Measurements from ENCODE around the gene WWC2.

WWC2 gene

GRCh38 chr4:183158062-183158461 lies 59.0 kb downstream of the WWC2 start:
- H3K27ac ChIP-seq (ENCODE audit: extremely low read depth, low read depth, low read length) = no peak overlapping the region
- H3K9me3 ChIP-seq (ENCODE audit: control insufficient read depth, insufficient read depth, low read depth, low read length) = no peaks in the 10 kb centered on the region
- no peak overlapping the region for H3K4me3 ChIP-seq (ENCODE audit: low read depth, low read length)
- TF ChIP-seq ZNF76 (tag by site-specific recombination; IDR thresholded peaks at IDR 0.05; ENCODE audit: borderline replicate concordance, low read depth) = no peak
- no peak for TF ChIP-seq FEZF1 (tag by site-specific recombination; IDR thresholded peaks at IDR 0.05)
- TF ChIP-seq ZNF670 (tag by site-specific recombination; IDR thresholded peaks at IDR 0.05; ENCODE audit: low read depth) = no peak
- TF ChIP-seq ZNF221 (tag by site-specific recombination; IDR thresholded peaks at IDR 0.05; ENCODE audit: borderline replicate concordance) = no peak
- no peak for TF ChIP-seq ZNF292 (tag by site-specific recombination; IDR thresholded peaks at IDR 0.05; ENCODE audit: borderline replicate concordance, low read depth)
- TF ChIP-seq ZNF521 (tag by site-specific recombination; IDR thresholded peaks at IDR 0.05) = no peak
- TF ChIP-seq ZNF555 (tag by site-specific recombination; conservative IDR thresholded peaks at IDR 0.05) = no peak
- no peak for TF ChIP-seq ZNF596 (tag by site-specific recombination; IDR thresholded peaks at IDR 0.05)
- no peak for TF ChIP-seq ZSCAN23 (tag by site-specific recombination; IDR thresholded peaks at IDR 0.05)
- TF ChIP-seq ZNF514 (tag by site-specific recombination; IDR thresholded peaks at IDR 0.05) = no peak
- TF ChIP-seq OVOL3 (tag by site-specific recombination; IDR thresholded peaks at IDR 0.05) = no peak
- ChIA-PET POLR2A (no interaction called here), CTCF (no interaction called here)
- no peaks in the 10 kb centered on the region for H3K36me3 ChIP-seq (ENCODE audit: control insufficient read depth in 2 of 2, insufficient read depth in 1 of 2, low read length in 2 of 2)
- 0 out of 2 replicates have a peak, but pooled peaks cover 2% of the 10 kb centered on the region for H3K4me1 ChIP-seq (ENCODE audit: control insufficient read depth, insufficient read depth, low read length)

DNA sequence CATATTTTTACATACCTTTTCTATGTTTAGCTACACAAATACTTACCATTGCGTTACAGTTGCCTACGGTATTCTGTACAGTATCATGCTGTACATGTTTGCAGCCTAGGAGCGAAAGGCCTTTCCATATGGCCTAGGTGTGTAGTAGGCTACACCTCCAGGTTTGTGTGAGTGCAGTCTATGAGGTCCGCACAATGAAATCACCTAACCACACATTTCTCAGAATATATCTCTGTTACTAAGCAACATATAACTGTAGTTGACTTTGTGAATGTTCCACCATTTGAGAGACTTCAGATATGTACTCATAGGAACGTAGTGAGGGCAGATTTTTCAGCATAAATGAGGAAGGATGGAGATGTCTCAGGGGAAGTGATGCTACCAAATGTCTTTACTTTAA lies 62.6 kb downstream of the WWC2 start:
- Histone ChIP-seq H3K9me3 (ENCODE audit: control insufficient read depth, insufficient read depth, low read depth, low read length) (no peaks in the 10 kb centered on the region), H3K4me3 (ENCODE audit: low read depth, low read length) (no peak overlapping the region), H3K27ac (ENCODE audit: extremely low read depth, low read depth, low read length) (no peak overlapping the region), H3K36me3 (ENCODE audit: control insufficient read depth in 2 of 2, insufficient read depth in 1 of 2, low read length in 2 of 2) (no peaks in the 10 kb centered on the region), H3K4me1 (ENCODE audit: control insufficient read depth, insufficient read depth, low read length) (no peaks in the 10 kb centered on the region; the same call in 1 of the 2 replicates)
- ChIA-PET POLR2A (no interaction called here), CTCF (interaction anchor here (1.2 to 1.4 kb wide), 2 partner anchors 13 to 42 kb away, joined by 3 to 4 read pairs; no protein-coding TSS in a partner anchor)
- TF ChIP-seq OVOL3 (tag by site-specific recombination; IDR thresholded peaks at IDR 0.05) (no peak), KLF7 (tag by site-specific recombination; IDR thresholded peaks at IDR 0.05; ENCODE audit: borderline replicate concordance) (no peak), ZFP3 (tag by site-specific recombination; IDR thresholded peaks at IDR 0.05; ENCODE audit: low read depth) (no peak), SCRT1 (tag by site-specific recombination; IDR thresholded peaks at IDR 0.05; ENCODE audit: borderline replicate concordance) (no peak), ZXDB (tag by site-specific recombination; IDR thresholded peaks at IDR 0.05) (no peak), ZNF146 (tag by site-specific recombination; IDR thresholded peaks at IDR 0.05) (no peak), GLI2 (tag by site-specific recombination; IDR thresholded peaks at IDR 0.05; ENCODE audit: borderline replicate concordance, low read depth) (no peak), ZNF114 (tag by site-specific recombination; IDR thresholded peaks at IDR 0.05) (no peak)
- TF ChIP-seq, protein P1, sequence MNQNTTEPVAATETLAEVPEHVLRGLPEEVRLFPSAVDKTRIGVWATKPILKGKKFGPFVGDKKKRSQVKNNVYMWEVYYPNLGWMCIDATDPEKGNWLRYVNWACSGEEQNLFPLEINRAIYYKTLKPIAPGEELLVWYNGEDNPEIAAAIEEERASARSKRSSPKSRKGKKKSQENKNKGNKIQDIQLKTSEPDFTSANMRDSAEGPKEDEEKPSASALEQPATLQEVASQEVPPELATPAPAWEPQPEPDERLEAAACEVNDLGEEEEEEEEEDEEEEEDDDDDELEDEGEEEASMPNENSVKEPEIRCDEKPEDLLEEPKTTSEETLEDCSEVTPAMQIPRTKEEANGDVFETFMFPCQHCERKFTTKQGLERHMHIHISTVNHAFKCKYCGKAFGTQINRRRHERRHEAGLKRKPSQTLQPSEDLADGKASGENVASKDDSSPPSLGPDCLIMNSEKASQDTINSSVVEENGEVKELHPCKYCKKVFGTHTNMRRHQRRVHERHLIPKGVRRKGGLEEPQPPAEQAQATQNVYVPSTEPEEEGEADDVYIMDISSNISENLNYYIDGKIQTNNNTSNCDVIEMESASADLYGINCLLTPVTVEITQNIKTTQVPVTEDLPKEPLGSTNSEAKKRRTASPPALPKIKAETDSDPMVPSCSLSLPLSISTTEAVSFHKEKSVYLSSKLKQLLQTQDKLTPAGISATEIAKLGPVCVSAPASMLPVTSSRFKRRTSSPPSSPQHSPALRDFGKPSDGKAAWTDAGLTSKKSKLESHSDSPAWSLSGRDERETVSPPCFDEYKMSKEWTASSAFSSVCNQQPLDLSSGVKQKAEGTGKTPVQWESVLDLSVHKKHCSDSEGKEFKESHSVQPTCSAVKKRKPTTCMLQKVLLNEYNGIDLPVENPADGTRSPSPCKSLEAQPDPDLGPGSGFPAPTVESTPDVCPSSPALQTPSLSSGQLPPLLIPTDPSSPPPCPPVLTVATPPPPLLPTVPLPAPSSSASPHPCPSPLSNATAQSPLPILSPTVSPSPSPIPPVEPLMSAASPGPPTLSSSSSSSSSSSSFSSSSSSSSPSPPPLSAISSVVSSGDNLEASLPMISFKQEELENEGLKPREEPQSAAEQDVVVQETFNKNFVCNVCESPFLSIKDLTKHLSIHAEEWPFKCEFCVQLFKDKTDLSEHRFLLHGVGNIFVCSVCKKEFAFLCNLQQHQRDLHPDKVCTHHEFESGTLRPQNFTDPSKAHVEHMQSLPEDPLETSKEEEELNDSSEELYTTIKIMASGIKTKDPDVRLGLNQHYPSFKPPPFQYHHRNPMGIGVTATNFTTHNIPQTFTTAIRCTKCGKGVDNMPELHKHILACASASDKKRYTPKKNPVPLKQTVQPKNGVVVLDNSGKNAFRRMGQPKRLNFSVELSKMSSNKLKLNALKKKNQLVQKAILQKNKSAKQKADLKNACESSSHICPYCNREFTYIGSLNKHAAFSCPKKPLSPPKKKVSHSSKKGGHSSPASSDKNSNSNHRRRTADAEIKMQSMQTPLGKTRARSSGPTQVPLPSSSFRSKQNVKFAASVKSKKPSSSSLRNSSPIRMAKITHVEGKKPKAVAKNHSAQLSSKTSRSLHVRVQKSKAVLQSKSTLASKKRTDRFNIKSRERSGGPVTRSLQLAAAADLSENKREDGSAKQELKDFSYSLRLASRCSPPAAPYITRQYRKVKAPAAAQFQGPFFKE (tag by site-specific recombination; IDR thresholded peaks at IDR 0.05; ENCODE audit: borderline replicate concordance) = no peak
- TF ChIP-seq, protein P2, sequence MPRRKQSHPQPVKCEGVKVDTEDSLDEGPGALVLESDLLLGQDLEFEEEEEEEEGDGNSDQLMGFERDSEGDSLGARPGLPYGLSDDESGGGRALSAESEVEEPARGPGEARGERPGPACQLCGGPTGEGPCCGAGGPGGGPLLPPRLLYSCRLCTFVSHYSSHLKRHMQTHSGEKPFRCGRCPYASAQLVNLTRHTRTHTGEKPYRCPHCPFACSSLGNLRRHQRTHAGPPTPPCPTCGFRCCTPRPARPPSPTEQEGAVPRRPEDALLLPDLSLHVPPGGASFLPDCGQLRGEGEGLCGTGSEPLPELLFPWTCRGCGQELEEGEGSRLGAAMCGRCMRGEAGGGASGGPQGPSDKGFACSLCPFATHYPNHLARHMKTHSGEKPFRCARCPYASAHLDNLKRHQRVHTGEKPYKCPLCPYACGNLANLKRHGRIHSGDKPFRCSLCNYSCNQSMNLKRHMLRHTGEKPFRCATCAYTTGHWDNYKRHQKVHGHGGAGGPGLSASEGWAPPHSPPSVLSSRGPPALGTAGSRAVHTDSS (tag by site-specific recombination; IDR thresholded peaks at IDR 0.05) = no peak
